H1 (cell line): Measurements from ENCODE around the gene CDH22. TPM values are rescaled to one million over a fixed set of nuclear protein-coding genes. Genes with fewer than 3 reads are reported as not detected.

Source experiments
- CTCF ChIA-PET: fragments of 300-600 bp; sonication (Branson Sonifier 250); formaldehyde crosslinking; loops from one replicate; lab custom pipeline; 2021; ENCODE audit not compliant: partially characterized antibody; lab: Charles Lee
- POLR2A ChIA-PET: fragments of 300-600 bp; sonication (Branson Sonifier 250); formaldehyde crosslinking; loops from one replicate; lab custom pipeline; 2021; ENCODE audit warnings: inconsistent platforms; ENCODE audit not compliant: partially characterized antibody; lab: Charles Lee
- DNase-seq, 2 experiments: peaks; one replicate each; pipeline versions ENCODE4 v3.0.0 to v3.0.0-alpha.2; 2010 to 2022; ENCODE audit warnings: low spot score in 2 of 2, low read depth in 1 of 2, mixed read lengths in 1 of 2
- FAIRE-seq: peaks from 2 replicates; lab custom pipeline; 2011; peaks lifted over from hg19 to GRCh38; lab: Jason Lieb, UNC
- H2AFZ ChIP-seq: 2 replicates; pipeline ENCODE4 v1.8.1; 2012; ENCODE audit warnings: low read length, inconsistent platforms
- H2AK5ac ChIP-seq: 2 replicates; pipeline ENCODE4 v1.6.1; 2013; ENCODE audit warnings: low read depth, low read length
- H2BK120ac ChIP-seq: replicated peaks from 2 replicates; pipeline ENCODE3; 2013; ENCODE audit warnings: low read depth, low read length, inconsistent platforms
- H2BK12ac ChIP-seq: 2 replicates; pipeline ENCODE4 v1.6.1; 2013; ENCODE audit warnings: low read depth, low read length
- H2BK15ac ChIP-seq: 2 replicates; pipeline ENCODE4 v1.6.1; 2013; ENCODE audit warnings: low read length
- H2BK20ac ChIP-seq: 2 replicates; pipeline ENCODE4 v1.6.1; 2013; ENCODE audit warnings: low read length
- H2BK5ac ChIP-seq: 2 replicates; pipeline ENCODE4 v1.6.1; 2013; ENCODE audit warnings: low read depth, low read length
- H3K14ac ChIP-seq: 2 replicates; pipeline ENCODE4 v1.6.1; 2013; ENCODE audit warnings: inconsistent platforms; ENCODE audit not compliant: insufficient read length
- H3K18ac ChIP-seq: 2 replicates; pipeline ENCODE4 v1.6.1; 2013; ENCODE audit warnings: low read length; ENCODE audit errors: extremely low read depth
- H3K23ac ChIP-seq: 2 replicates; pipeline ENCODE4 v1.6.1; 2013; ENCODE audit warnings: inconsistent platforms; ENCODE audit not compliant: insufficient read length
- H3K23me2 ChIP-seq: 2 replicates; pipeline ENCODE4 v1.6.1; 2013; ENCODE audit warnings: low read depth, low read length
- H3K27ac ChIP-seq: 2 replicates; pipeline ENCODE4 v1.6.1; 2011; ENCODE audit warnings: low read depth, low read length, inconsistent platforms
- H3K27me3 ChIP-seq, 4 experiments: replicated peaks in 1 of 4; 1 replicate in 1 of 4; 2 replicates in 3 of 4; pipeline versions ENCODE4 v1.6.1 to v1.8.1; 2011 to 2013; ENCODE audit warnings: low read length in 3 of 4, mild to moderate bottlenecking in 3 of 4, inconsistent platforms in 2 of 4, mixed read lengths in 2 of 4, moderate library complexity in 1 of 4; ENCODE audit not compliant: control insufficient read depth in 3 of 4, insufficient read depth in 3 of 4; ENCODE audit errors: extremely low read depth in 1 of 4
- H3K36me3 ChIP-seq, 4 experiments: 2 replicates each; pipeline versions ENCODE4 v1.6.1 to v1.8.1; 2011 to 2013; ENCODE audit warnings: mild to moderate bottlenecking in 4 of 4, low read length in 3 of 4, moderate library complexity in 2 of 4, control low read depth in 1 of 4, inconsistent platforms in 1 of 4; ENCODE audit not compliant: insufficient read depth in 4 of 4, control insufficient read depth in 2 of 4
- H3K4ac ChIP-seq: replicated peaks from 2 replicates; pipeline ENCODE3; 2013; ENCODE audit warnings: low read length, low read depth, mixed read lengths, inconsistent platforms; ENCODE audit not compliant: insufficient read length
- H3K4me1 ChIP-seq, 4 experiments: replicated peaks in 1 of 4; 1 replicate in 1 of 4; 2 replicates in 3 of 4; pipeline versions ENCODE4 v1.6.1 to v1.8.1; 2011 to 2013; ENCODE audit warnings: low read length in 3 of 4, inconsistent platforms in 2 of 4, mixed read lengths in 1 of 4; ENCODE audit not compliant: insufficient read depth in 4 of 4, control insufficient read depth in 3 of 4
- H3K4me2 ChIP-seq, 2 experiments: 2 replicates each; pipeline versions ENCODE4 v1.6.1 to v1.8.1; 2011 to 2013; ENCODE audit warnings: low read depth in 2 of 2, low read length in 2 of 2, control low read depth in 1 of 2, inconsistent platforms in 1 of 2, mild to moderate bottlenecking in 1 of 2; ENCODE audit not compliant: insufficient read depth in 1 of 2
- H3K4me3 ChIP-seq, 4 experiments: fragments of 200-600, 300-600 bp in 1 of 4; sonication (generic), shearing (Covaris generic), sonication (Bioruptor Twin) in 1 of 4; 2 replicates each; pipeline versions ENCODE4 v1.5.1 to v1.8.1; 2011 to 2016; ENCODE audit warnings: low read length in 4 of 4, low read depth in 3 of 4, control low read depth in 2 of 4, inconsistent platforms in 2 of 4, mild to moderate bottlenecking in 2 of 4, mixed read lengths in 1 of 4, moderate library complexity in 1 of 4; ENCODE audit not compliant: insufficient read depth in 2 of 4; ENCODE audit errors: extremely low read depth in 1 of 4
- H3K56ac ChIP-seq: replicated peaks from 2 replicates; pipeline ENCODE3; 2013; ENCODE audit warnings: low read depth, mild to moderate bottlenecking, mixed read lengths, low read length, inconsistent platforms; ENCODE audit not compliant: insufficient read length
- H3K79me1 ChIP-seq: 2 replicates; pipeline ENCODE4 v1.6.1; 2013; ENCODE audit warnings: low read depth, low read length, control low read depth
- H3K79me2 ChIP-seq, 2 experiments: 2 replicates each; pipeline versions ENCODE4 v1.6.1 to v1.8.1; 2012 to 2013; ENCODE audit warnings: low read length in 2 of 2, mild to moderate bottlenecking in 2 of 2, inconsistent platforms in 1 of 2; ENCODE audit not compliant: insufficient read depth in 2 of 2, control insufficient read depth in 1 of 2
- H3K9ac ChIP-seq, 4 experiments: replicated peaks in 1 of 4; 1 replicate in 1 of 4; 2 replicates in 3 of 4; pipeline versions ENCODE4 v1.6.1 to v1.8.1; 2011 to 2013; ENCODE audit warnings: low read depth in 3 of 4, low read length in 3 of 4, control low read depth in 2 of 4, mild to moderate bottlenecking in 2 of 4, moderate library complexity in 2 of 4, inconsistent platforms in 1 of 4; ENCODE audit errors: extremely low read depth in 1 of 4
- H3K9me3 ChIP-seq, 2 experiments: 2 replicates each; pipeline versions ENCODE4 v1.6.1 to v1.8.1; 2012 to 2013; ENCODE audit warnings: mild to moderate bottlenecking in 2 of 2, moderate library complexity in 2 of 2, control low read depth in 1 of 2, inconsistent platforms in 1 of 2, low read depth in 1 of 2, low read length in 1 of 2, mixed read lengths in 1 of 2; ENCODE audit not compliant: insufficient read depth in 2 of 2
- H4K20me1 ChIP-seq, 2 experiments: replicated peaks in 1 of 2; 2 replicates each; pipeline versions ENCODE3 to v1.8.1; 2011 to 2013; ENCODE audit warnings: inconsistent platforms in 2 of 2, low read length in 2 of 2, mild to moderate bottlenecking in 1 of 2; ENCODE audit not compliant: insufficient read depth in 2 of 2, control insufficient read depth in 1 of 2
- H4K5ac ChIP-seq: 2 replicates; pipeline ENCODE4 v1.6.1; 2013; ENCODE audit warnings: low read length, low read depth, mixed read lengths, inconsistent platforms; ENCODE audit not compliant: insufficient read length
- H4K8ac ChIP-seq: 2 replicates; pipeline ENCODE4 v1.8.0; 2013; ENCODE audit warnings: mild to moderate bottlenecking, moderate library complexity, low read length, inconsistent platforms; ENCODE audit not compliant: insufficient read depth; ENCODE audit errors: extremely low read depth
- H4K91ac ChIP-seq: replicated peaks from 2 replicates; pipeline ENCODE3; 2013; ENCODE audit warnings: low read length, mixed read lengths, inconsistent platforms; ENCODE audit not compliant: insufficient read length
- BACH1 ChIP-seq: IDR thresholded peaks from 2 replicates; pipeline ENCODE4 v1.6.1; 2012; ENCODE audit warnings: low read length, improper control_type of control experiment
- CHD2 ChIP-seq: IDR thresholded peaks from 2 replicates; pipeline ENCODE4 v1.6.1; 2012; ENCODE audit warnings: low read length, improper control_type of control experiment
- CREB1 ChIP-seq: IDR thresholded peaks from 2 replicates; pipeline ENCODE4 v1.6.1; 2012; ENCODE audit warnings: inconsistent platforms
- JUN ChIP-seq: IDR thresholded peaks from 2 replicates; pipeline ENCODE4 v1.6.1; 2011; ENCODE audit warnings: low read depth, mild to moderate bottlenecking, improper control_type of control experiment, low read length
- JUND ChIP-seq: IDR thresholded peaks from 2 replicates; pipeline ENCODE4 v1.6.1; 2011; ENCODE audit warnings: mild to moderate bottlenecking, improper control_type of control experiment, low read length
- KDM4A ChIP-seq: IDR thresholded peaks from one replicate; pipeline ENCODE4 v1.7.1; 2012; ENCODE audit warnings: low read depth, mild to moderate bottlenecking, moderate library complexity, low read length, inconsistent platforms; ENCODE audit not compliant: severe bottlenecking
- NANOG ChIP-seq: IDR thresholded peaks from 2 replicates; pipeline ENCODE4 v1.6.1; 2011; ENCODE audit warnings: low read length, low read depth, mild to moderate bottlenecking, inconsistent platforms; ENCODE audit not compliant: insufficient read depth, poor library complexity, severe bottlenecking
- NRF1 ChIP-seq: IDR thresholded peaks from 2 replicates; pipeline ENCODE4 v1.6.1; 2011; ENCODE audit warnings: mild to moderate bottlenecking, low read depth, low read length, improper control_type of control experiment
- POLR2AphosphoS5 ChIP-seq: IDR thresholded peaks from 2 replicates; pipeline ENCODE4 v1.6.1; 2011; ENCODE audit warnings: low read depth, low read length
- POU5F1 ChIP-seq: IDR thresholded peaks from 2 replicates; pipeline ENCODE4 v1.6.1; 2011; ENCODE audit warnings: low read depth, mild to moderate bottlenecking, low read length, moderate library complexity
- RBBP5 ChIP-seq: IDR thresholded peaks from 2 replicates; pipeline ENCODE4 v1.7.1; 2012; ENCODE audit warnings: low read depth, mild to moderate bottlenecking, inconsistent platforms, low read length, moderate library complexity, borderline replicate concordance
- SP2 ChIP-seq: IDR thresholded peaks from 2 replicates; pipeline ENCODE4 v1.6.1; 2012; ENCODE audit warnings: mild to moderate bottlenecking, low read length, inconsistent platforms
- SP4 ChIP-seq: IDR thresholded peaks from 2 replicates; pipeline ENCODE4 v1.6.1; 2012; ENCODE audit warnings: low read length, inconsistent platforms
- SRF ChIP-seq: IDR thresholded peaks from 2 replicates; pipeline ENCODE4 v1.6.1; 2011; ENCODE audit warnings: mild to moderate bottlenecking, low read depth, low read length, moderate library complexity
- USF2 ChIP-seq: IDR thresholded peaks from 2 replicates; pipeline ENCODE4 v1.6.1; 2011; ENCODE audit warnings: low read length, improper control_type of control experiment
- whole genome bisulfite sequencing, 2 experiments: shearing (Covaris generic) in 1 of 2; methylation state at CpG; one replicate each; pipeline versions ENCODE4 v1.1.6 to v1.1.7; 2013 to 2015; ENCODE audit warnings: low lambda C conversion rate in 2 of 2, mixed read lengths in 2 of 2, inconsistent platforms in 1 of 2, low coverage in 1 of 2, missing lambda C conversion rate in 1 of 2; ENCODE audit not compliant: insufficient replicate concordance in 2 of 2, insufficient coverage in 1 of 2, insufficient read length in 1 of 2; ENCODE audit errors: extremely low coverage in 1 of 2, missing lambda C conversion rate in 1 of 2; 5-methylcytosine and 5-hydroxymethylcytosine counted together
- polyA plus RNA-seq, 7 experiments: library from polyadenylated mRNA; depleted of rRNA in 3 of 7; stranded (reverse) in 5 of 7; unstranded in 2 of 7; fragments of >200 nt in 5 of 7; fragments of 200-250 nt in 2 of 7; gene quantifications; 1 replicate in 5 of 7; 2 replicates in 1 of 7; 4 replicates in 1 of 7; pipeline versions ENCODE4 v1.2.1 to v1.2.3, GENCODE V29; 2011 to 2013; ENCODE audit warnings: missing spikeins in 2 of 7, mixed read lengths in 2 of 7
- total RNA-seq: library from RNA; stranded (reverse); fragmentation: NEBNext Ultra II Directional; extraction: Animal tissue kit (Norgen Biotek cat#: 25700); gene quantifications from 2 replicates; pipeline ENCODE4 v1.2.1, GENCODE V29; 2021

Gene CDH22
- total and polyA plus RNA-seq, 2 of the 8 experiments (the other 6 are each of a cell fraction or from before 2014, with no cell fraction given), result 0.35 to 0.39 TPM

- H2BK12ac ChIP-seq, result no peak overlapping the region
- H3K27me3 ChIP-seq, result no peaks in the 10 kb centered on the region
- no peak overlapping the region for H3K18ac ChIP-seq
- H3K23ac ChIP-seq, result no peak overlapping the region
- H3K14ac ChIP-seq, result no peak overlapping the region
- no peak overlapping the region for H4K8ac ChIP-seq
- CTCF ChIA-PET, result interaction anchor here (1.4 kb wide), 1 partner anchor 54 kb away, joined by 3 read pairs; no protein-coding TSS in a partner anchor
- H3K23me2 ChIP-seq, result no peaks in the 10 kb centered on the region
- no peaks in the 10 kb centered on the region for H3K79me2 ChIP-seq
- POLR2A ChIA-PET, result no interaction called here
- H3K4me3 ChIP-seq, result no peak overlapping the region
- no peak overlapping the region for H2BK5ac ChIP-seq
- no peak overlapping the region for H4K91ac ChIP-seq
- no peak overlapping the region for H4K5ac ChIP-seq
- TF ChIP-seq SP4 (no peak), USF2 (no peak), SRF (no peak), CREB1 (no peak), KDM4A (no peak), BACH1 (no peak), JUND (no peak), NANOG (no peak), CHD2 (no peak), POLR2AphosphoS5 (no peak), SP2 (no peak), NRF1 (no peak), RBBP5 (no peak), POU5F1 (no peak), JUN (no peak)
- TF ChIP-seq, all 59 proteins: peak for 0
- FAIRE-seq (no peak), DNase-seq (no peak)
- Histone ChIP-seq H2AK5ac (no peak overlapping the region), H2BK20ac (no peak overlapping the region), H2BK120ac (no peak overlapping the region), H4K20me1 (peaks cover 2 to 6% of the 10 kb centered on the region in 2 experiments), H3K9ac (no peak overlapping the region), H3K79me1 (no peaks in the 10 kb centered on the region), H2BK15ac (no peak overlapping the region), H3K4me2 (no peak overlapping the region), H3K56ac (no peak overlapping the region), H3K9me3 (no peaks in the 10 kb centered on the region; a peak in 1 of 4 replicates), H2AFZ (no peak overlapping the region), H3K4me1 (peaks cover 2 to 5% (median 4%) of the 10 kb centered on the region in 4 experiments; a peak in 4 of 7 replicates), H3K36me3 (no peaks in the 10 kb centered on the region), H3K27ac (no peak overlapping the region), H3K4ac (no peak overlapping the region)
- WGBS, 2 experiments, result 76% methylated on average over 7 of the region's 8 CpGs; no CpG with 5 or more reads in 1 of the 2 experiments
Observed at GRCh38 chr20:46228670-46229069, 79.6 kb downstream of the CDH22 start.
